DOHH2 (cell line): ENCODE results near the gene GGCT.

Source experiments
- CTCF ChIP-seq: fragments of 200-600 bp; sonication (generic); IDR thresholded peaks from one replicate; pipeline ENCODE4 v1.5.1; 2014; ENCODE audit warnings: antibody characterized with exemption, mild to moderate bottlenecking, low read depth, low read length; ENCODE audit not compliant: poor library complexity, severe bottlenecking
- EZH2phosphoT487 ChIP-seq: fragments of 200-600 bp; sonication (generic); IDR thresholded peaks from 2 replicates; pipeline ENCODE4 v1.6.1; 2017; ENCODE audit warnings: borderline replicate concordance, mild to moderate bottlenecking, antibody characterized with exemption, low read length, moderate library complexity, mixed read lengths

- TF ChIP-seq CTCF (no peak), EZH2phosphoT487 (no peak)
These were observed 47.7 kb upstream of the GGCT start for GRCh38 chr7:30552330-30552729.
